GM12878 (cell line): ENCODE results near the gene DMD.

Experiments used
- MXI1 ChIP-seq: fragments of 150-350 bp; IDR thresholded peaks from 2 replicates; pipeline ENCODE4 v1.6.1; 2011; ENCODE audit warnings: low read depth, mild to moderate bottlenecking, inconsistent platforms, low read length, improper control_type of control experiment
- RCOR1 ChIP-seq: conservative IDR thresholded peaks from 2 replicates; pipeline ENCODE4 v1.6.1; 2012; ENCODE audit warnings: low read depth, low read length, improper control_type of control experiment
- SP1 ChIP-seq: IDR thresholded peaks from one replicate; pipeline ENCODE4 v1.6.1; 2011; ENCODE audit warnings: low read depth, low read length
- SRF ChIP-seq, 2 experiments: IDR thresholded peaks; 2 replicates each; pipeline ENCODE4 v1.6.1; 2011; ENCODE audit warnings: low read depth in 2 of 2, low read length in 2 of 2, mild to moderate bottlenecking in 1 of 2, moderate library complexity in 1 of 2

- no peak for TF ChIP-seq SP1
- no peak for TF ChIP-seq SRF (IDR thresholded peaks at IDR 0.05; ENCODE audit: low read depth in 2 of 2, low read length in 2 of 2)
- TF ChIP-seq RCOR1, result no peak
- no peak for TF ChIP-seq MXI1
These were observed 1938.9 kb downstream of the DMD start for GRCh38 chrX:31272472-31272775.
